Left forelimb (tissue), 1 donor: Measurements from ENCODE around the gene PUDP.
"Not testable (repeated sequence)": the region's sequence is repeated elsewhere in the genome, so short reads cannot be mapped to it uniquely, and the experiment has no call there.

Source experiments
- DNase-seq: peaks from one replicate; pipeline ENCODE4 v3.0.0-alpha.2; 2018; ENCODE audit warnings: low spot score

Gene PUDP

GRCh38 chrX:7109049-7109531 lies 38.9 kb downstream of the PUDP start:
- DNase-seq: no peak

DNA sequence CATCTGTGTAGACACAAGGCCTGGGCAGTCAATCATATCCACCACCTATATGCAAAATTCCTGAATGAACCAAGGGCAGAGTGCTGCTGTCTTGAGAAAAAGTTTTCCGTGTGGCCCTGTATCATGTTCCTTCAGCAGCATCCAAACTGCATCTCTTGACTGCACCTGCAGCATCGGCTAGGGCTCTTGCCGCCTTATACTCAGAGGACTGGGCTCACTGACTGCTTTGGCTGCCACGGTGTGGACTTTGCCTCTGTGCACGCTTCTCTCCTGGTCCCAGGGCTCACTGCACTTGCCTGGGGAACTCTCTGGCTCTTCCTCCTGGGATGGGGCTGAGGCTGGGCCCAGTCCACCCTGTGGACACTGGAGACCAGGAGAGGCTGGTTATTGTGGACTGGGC lies 39.9 kb downstream of the PUDP start:
- no peak for DNase-seq

DNA sequence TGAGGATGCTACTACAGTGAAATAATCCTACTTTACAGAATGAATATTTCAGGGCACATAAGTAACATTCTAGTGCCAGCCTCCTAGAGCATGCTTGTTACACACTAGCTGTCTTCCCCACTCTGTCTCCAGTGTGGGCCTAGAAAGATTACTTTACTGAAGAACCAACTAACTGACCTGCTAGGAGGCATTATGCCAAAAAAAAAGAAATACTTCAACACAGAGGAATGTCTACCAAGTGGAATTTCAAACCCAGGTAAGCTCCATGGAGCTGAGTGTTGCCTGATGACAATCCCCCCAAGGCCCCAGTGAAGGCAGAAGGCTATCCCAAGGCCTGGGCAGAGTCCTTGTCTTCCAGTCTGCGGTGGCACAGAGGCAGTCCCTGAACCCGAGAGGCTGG lies 41.3 kb downstream of the PUDP start:
- no peak for DNase-seq

- no peak for DNase-seq
Measured at GRCh38 chrX:7102119-7102518, 45.8 kb downstream of the PUDP start.

DNA sequence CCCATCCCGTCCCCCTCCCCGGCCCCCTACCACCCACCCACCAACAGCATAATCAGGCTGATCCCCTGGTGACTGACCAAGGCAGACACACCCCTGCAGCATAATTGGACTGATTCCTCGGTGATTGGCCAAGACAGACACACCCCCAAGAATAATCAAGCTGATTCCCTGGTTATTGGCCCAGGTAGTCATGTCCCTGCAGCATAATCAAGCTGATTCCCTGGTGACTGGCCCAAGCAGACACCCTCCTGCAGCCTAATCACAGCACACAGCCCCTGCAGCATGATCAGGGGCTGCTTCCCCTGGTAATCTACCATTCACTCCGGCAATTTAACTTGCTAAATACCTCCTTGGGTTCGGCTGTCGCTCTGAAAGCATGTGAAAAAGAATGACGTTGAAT lies 47.9 kb downstream of the PUDP start:
- DNase-seq: no peak

GRCh38 chrX:7095657-7096056 lies 52.3 kb downstream of the PUDP start:
- DNase-seq: not testable (repeated sequence)

DNA sequence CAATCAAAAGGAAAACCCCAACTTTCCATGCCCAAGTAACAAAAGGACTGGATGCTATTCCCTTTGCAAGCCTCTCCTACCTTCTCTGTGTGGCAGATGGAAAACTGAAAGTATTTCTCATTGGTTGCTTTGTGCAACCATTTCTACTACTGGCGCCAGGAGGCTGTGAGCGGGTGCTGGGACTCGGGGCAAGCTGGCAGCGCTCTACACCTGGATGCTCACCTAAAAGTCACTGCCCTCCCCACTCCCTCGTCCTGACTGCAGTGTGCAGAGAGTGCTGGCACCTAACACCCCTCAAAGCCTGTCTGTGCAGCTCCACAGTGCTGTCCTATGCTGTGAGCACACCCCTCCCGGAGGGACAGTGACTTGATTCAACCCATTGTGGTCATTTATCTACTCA lies 54.6 kb downstream of the PUDP start:
- no peak for DNase-seq

GRCh38 chrX:7092543-7092942 lies 55.4 kb downstream of the PUDP start:
- no peak for DNase-seq

DNA sequence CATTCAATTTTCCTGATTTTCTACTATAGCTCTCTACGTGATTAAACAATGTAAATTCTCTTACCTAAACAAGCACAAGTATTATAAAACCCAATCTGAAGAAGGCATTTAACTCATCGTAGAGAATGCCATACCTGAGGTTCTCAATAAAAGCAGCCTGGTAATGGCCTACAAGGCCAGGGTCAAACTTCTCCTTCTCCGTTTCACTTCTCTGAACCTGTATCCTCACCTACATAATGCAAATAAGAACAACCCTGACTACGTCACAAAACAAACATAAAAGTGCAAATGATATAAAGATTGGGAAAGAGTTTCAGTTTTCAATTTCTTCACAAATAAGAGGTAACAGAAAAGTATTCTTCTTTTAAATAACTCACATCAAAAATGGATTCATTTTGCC lies 56.0 kb downstream of the PUDP start:
- no peak for DNase-seq

DNA sequence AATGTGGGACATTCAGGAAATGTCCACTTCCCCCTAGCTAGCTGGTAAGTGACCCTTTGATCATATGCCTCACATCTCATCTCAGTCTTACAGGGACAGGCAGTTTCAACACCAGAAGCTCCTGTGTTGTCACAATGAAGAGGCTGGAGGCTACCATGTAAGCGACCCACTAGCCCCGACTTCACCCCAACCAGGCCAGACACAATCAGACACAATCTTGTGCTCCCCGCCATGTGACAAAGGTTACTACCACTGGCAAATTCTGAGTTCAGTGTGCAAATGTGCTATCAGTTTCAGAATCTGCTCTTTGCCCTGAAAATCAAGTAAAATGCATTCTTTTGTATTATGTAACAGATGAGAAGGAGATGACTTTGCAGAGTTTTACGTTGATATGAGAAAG lies 57.3 kb downstream of the PUDP start:
- no peak for DNase-seq

- DNase-seq: no peak
Measured at GRCh38 chrX:7088968-7089615, 58.9 kb downstream of the PUDP start.

DNA sequence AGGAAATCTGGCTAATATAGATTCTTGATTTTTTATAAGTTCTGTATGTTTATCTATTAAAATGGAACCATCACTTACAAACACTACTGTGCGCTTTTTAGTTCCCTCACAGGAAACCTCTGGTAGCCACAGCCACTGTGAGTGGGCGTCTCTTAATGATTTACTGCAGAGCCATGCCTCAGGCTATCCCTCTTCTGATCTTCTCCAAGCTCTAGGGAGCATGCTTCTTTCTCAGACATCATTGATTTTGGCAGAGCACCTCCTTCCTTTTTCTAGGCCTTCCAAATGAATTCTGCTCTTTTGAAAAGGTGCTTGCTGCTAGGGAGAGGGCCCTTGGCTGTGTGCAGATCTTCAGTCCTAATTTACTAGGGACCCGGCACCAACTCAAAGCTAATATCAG lies 61.6 kb downstream of the PUDP start:
- no peak for DNase-seq

GRCh38 chrX:7085879-7086278 lies 62.1 kb downstream of the PUDP start:
- no peak for DNase-seq

- no peak for DNase-seq
Measured at GRCh38 chrX:7084841-7085240, 63.1 kb downstream of the PUDP start.

- no peak for DNase-seq
Measured at GRCh38 chrX:7083468-7084396, 64.2 kb downstream of the PUDP start.

DNA sequence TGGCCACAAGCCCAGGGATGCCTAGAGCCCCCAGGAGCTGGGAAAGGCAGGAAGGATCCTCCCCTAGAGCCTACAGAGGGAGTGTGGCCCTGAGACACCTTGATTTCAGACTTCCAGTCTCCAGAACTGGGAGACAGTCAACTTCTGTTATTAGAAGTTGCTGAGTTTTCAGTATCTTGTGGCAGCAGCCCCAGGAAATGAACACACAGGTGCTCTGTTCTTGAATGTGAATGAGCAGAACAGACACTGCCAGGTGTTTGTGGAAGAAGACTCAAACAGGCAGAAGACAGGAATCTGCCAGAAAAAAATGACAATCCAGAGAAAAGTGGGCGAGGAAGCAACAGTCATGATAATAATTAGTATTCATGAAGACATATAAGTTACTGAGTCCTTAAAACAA lies 64.9 kb downstream of the PUDP start:
- no peak for DNase-seq

- DNase-seq: no peak
Measured at GRCh38 chrX:7082556-7082955, 65.4 kb downstream of the PUDP start.

GRCh38 chrX:7077241-7078230 lies 70.4 kb downstream of the PUDP start:
- no peak for DNase-seq

GRCh38 chrX:7076245-7076661 lies 71.7 kb downstream of the PUDP start:
- DNase-seq: no peak

DNA sequence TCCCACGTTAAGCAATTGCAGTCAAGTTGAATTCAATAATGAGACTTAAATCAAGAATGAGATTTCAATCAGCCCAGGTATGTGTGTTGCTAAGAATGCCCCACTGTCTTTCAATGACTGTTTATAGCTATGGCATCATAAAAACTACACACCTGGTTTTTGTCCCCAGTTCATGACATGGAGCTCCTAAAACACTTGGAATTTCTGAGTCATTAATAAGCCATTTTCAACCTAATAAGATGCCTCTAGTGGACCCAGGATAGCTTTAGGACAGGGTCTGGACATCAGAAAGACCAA lies 73.1 kb downstream of the PUDP start:
- no peak for DNase-seq

DNA sequence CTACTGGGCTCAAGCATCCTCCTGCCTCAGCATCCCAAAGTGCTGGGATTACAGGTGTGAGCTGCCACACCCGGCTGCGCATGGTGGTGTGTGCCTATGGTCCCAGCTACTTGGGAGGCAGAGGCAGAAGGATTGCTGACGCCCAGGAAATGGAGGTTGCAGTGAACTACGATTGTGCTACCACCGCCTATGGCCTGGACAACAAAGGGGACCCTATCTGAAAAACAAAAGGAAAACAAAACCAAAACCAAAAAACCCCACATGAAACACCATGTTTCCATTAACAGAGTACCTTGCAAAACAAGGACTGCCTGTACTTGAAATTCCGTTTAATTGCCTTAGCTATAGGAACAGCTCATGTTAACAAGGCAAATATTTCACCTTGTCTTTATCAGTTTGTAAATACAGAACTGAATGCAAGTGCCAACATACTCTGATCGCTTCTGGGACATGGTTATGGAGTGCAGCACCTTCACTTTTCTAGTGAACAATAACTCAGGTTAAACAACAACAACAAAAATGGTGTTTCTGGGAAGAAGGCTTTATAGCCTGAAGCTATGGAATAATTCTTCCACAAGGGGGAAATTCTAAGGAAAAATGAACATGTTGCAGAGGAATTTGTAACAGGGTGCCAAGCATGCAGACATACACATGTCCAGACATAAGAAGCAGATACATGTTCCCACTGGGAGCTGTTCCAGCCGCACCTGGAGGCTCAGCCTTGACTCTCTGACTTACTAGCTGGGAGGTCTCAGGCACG lies 73.6 kb downstream of the PUDP start:
- DNase-seq: no peak

- no peak for DNase-seq
Measured at GRCh38 chrX:7073336-7073735, 74.6 kb downstream of the PUDP start.
